COLO668 (cell line): ENCODE results near the gene DEPDC1B.
"Not testable (repeated sequence)": the region's sequence is repeated elsewhere in the genome, so short reads cannot be mapped to it uniquely, and the experiment has no call there.

Source experiments
- DNase-seq: peaks from one replicate; lab custom pipeline; 2025; ENCODE audit not compliant: unreplicated experiment; lab: John Stamatoyannopoulos, UW

Gene DEPDC1B

GRCh38 chr5:60699609-60700415 is at the start of gene DEPDC1B:
Gene DEPDC1B, minus strand, starts transcription at chr5:60700166. Its CDS starts 73 bp downstream, at chr5:60700093.
- DNase-seq: peak; percentile 89

GRCh38 chr5:60744682-60745081 is 44.7 kb upstream of the DEPDC1B start:
- no peak for DNase-seq

- DNase-seq: no peak
Measured at GRCh38 chr5:60743511-60744314, 43.7 kb upstream of the DEPDC1B start.

GRCh38 chr5:60740322-60740721 is 40.4 kb upstream of the DEPDC1B start:
- DNase-seq: no peak

GRCh38 chr5:60738933-60739332 is 39.0 kb upstream of the DEPDC1B start:
- DNase-seq: no peak

GRCh38 chr5:60738461-60738860 is 38.5 kb upstream of the DEPDC1B start:
- no peak for DNase-seq

GRCh38 chr5:60730858-60731257 is 30.9 kb upstream of the DEPDC1B start:
- DNase-seq: not testable (repeated sequence)

- no peak for DNase-seq
Measured at GRCh38 chr5:60727033-60727679, 27.2 kb upstream of the DEPDC1B start.

- DNase-seq: no peak
Measured at GRCh38 chr5:60724126-60724525, 24.2 kb upstream of the DEPDC1B start.

GRCh38 chr5:60722416-60722815 is 22.4 kb upstream of the DEPDC1B start:
- DNase-seq: peak; percentile 69

GRCh38 chr5:60719329-60719728 is 19.4 kb upstream of the DEPDC1B start:
- DNase-seq: no peak

GRCh38 chr5:60718166-60718892 is 18.4 kb upstream of the DEPDC1B start:
- DNase-seq: no peak

GRCh38 chr5:60715201-60715928 is 15.4 kb upstream of the DEPDC1B start:
- not testable (repeated sequence) for DNase-seq

- no peak for DNase-seq
Measured at GRCh38 chr5:60712950-60713349, 13.0 kb upstream of the DEPDC1B start.

- not testable (repeated sequence) for DNase-seq
Measured at GRCh38 chr5:60711892-60712291, 11.9 kb upstream of the DEPDC1B start.

GRCh38 chr5:60710362-60710761 is 10.4 kb upstream of the DEPDC1B start:
- DNase-seq: no peak

GRCh38 chr5:60705144-60705543 is 5.2 kb upstream of the DEPDC1B start:
- DNase-seq: no peak

- no peak for DNase-seq
Measured at GRCh38 chr5:60703944-60704343, 4.0 kb upstream of the DEPDC1B start.

GRCh38 chr5:60701321-60701968 is 1.5 kb upstream of the DEPDC1B start:
- DNase-seq: no peak

- DNase-seq: no peak
Measured at GRCh38 chr5:60700416-60700757, 421 bp upstream of the DEPDC1B start.
